ENCODE measurements around the gene PALLD. TPM values are rescaled to one million over a fixed set of nuclear protein-coding genes. Genes with fewer than 3 reads are reported as not detected.
"Not testable (repeated sequence)": the region's sequence is repeated elsewhere in the genome, so short reads cannot be mapped to it uniquely, and the experiment has no call there.

The PALLD gene
- total RNA-seq = 22.9 and 24.6 TPM in 2 replicates

DNA sequence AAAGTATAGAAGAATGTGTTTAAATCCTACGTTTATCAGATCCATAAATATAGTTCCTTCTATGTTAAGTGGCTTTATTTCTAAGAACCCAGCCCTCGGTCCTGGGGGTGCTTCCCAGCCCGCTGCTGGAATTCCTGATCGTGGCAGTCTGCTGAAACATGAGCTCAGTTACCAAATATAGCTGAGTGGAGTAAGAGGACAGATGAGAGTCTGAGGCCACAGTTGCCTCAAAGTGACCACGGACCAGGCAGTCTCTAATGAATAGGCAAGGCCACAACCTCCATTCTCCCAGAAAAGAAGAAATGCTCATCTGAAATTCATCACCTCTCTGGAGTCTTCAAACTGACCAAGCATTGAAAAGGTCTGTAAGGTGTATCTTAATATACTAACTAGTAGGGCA lies at the start of gene PALLD:
TSS of gene PALLD (plus strand) at position 219 of the 400 bp plus-strand sequence.
- no peaks in the 10 kb centered on the region for H3K36me3 Mint-ChIP-seq (ENCODE audit: low read depth)
- H3K4me3 Mint-ChIP-seq = no peak within 1 kb of the TSS
- no peaks in the 10 kb centered on the region for H3K4me1 Mint-ChIP-seq (ENCODE audit: low read depth)
- peaks cover 26% of the 10 kb centered on the region for H3K27me3 Mint-ChIP-seq (ENCODE audit: insufficient read depth)
- H3K9me3 Mint-ChIP-seq = no peaks in the 10 kb centered on the region
- no peak for DNase-seq (ENCODE audit: low spot score)
- no peak within 1 kb of the TSS for H3K27ac Mint-ChIP-seq
- intact Hi-C loops (cut with micrococcal nuclease) = no loop called here

DNA sequence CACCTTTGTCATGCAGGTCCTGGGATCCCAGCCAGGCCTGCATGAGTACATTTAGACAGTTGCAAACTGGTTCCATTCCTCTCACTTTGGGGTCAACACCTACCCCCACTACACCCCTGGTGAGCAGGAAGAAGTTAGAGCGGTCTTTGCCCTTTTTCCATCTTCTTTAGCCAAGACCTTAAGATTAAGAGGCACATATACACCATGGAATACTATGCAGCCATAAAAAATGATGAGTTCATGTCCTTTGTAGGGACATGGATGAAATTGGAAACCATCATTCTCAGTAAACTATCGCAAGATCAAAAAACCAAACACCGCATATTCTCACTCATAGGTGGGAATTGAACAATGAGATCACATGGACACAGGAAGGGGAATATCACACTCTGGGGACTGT lies 47.8 kb upstream of the PALLD start:
- Mint-ChIP-seq H3K36me3 (ENCODE audit: low read depth) (peaks cover 39% of the 10 kb centered on the region), H3K4me1 (ENCODE audit: low read depth) (peaks cover 23% of the 10 kb centered on the region), H3K9me3 (peaks cover 14% of the 10 kb centered on the region)
- H3K27me3 Mint-ChIP-seq (ENCODE audit: insufficient read depth); DNase-seq (ENCODE audit: low spot score); intact Hi-C loops (cut with micrococcal nuclease); H3K27ac Mint-ChIP-seq; H3K4me3 Mint-ChIP-seq: not testable (repeated sequence)

DNA sequence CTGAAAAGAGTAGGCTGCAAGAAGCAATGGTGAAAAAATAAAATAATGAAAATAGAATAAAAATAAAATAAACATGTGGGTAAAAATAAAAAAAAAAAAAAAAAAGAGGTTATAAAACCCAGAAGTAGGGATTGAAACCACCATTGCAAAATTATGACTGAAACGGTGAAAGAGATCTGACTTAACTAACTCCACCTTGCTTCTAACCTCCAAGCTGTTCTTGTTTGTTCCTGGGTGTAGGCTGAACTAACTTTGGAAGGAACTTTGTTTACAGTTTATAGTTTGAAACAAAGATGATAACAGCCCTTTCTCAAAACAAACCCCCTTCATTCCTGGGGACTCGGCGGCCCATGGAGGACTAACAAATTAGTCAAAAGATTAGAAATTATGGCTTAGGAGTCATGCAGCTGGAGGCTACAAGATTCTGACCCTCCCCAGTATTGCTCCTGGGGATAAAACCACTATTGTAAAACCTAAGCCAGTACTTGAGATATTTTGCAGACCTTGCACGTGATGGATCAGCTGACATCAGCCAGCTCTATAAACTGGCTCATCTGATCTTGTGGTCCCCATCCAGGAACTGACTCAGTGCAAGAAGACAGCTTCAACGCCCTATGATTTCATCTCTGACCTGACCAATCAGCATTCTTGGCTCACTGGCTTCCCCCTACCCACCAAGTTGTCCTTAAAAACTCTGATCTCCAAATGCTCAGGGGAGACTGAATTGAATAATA lies 47.0 kb upstream of the PALLD start:
- H3K9me3 Mint-ChIP-seq = peaks cover 14% of the 10 kb centered on the region
- peaks cover 46% of the 10 kb centered on the region for H3K36me3 Mint-ChIP-seq (ENCODE audit: low read depth)
- no peaks in the 10 kb centered on the region for H3K27me3 Mint-ChIP-seq (ENCODE audit: insufficient read depth)
- intact Hi-C loops (cut with micrococcal nuclease) = loop anchor here (2.0 kb wide), 1 partner anchor 31 kb away; the partner anchor contains the start of gene DDX60L
- H3K27ac Mint-ChIP-seq = no peak overlapping the region
- H3K4me1 Mint-ChIP-seq (ENCODE audit: low read depth) = peaks cover 23% of the 10 kb centered on the region
- H3K4me3 Mint-ChIP-seq = no peak overlapping the region
- DNase-seq (ENCODE audit: low spot score) = no peak

DNA sequence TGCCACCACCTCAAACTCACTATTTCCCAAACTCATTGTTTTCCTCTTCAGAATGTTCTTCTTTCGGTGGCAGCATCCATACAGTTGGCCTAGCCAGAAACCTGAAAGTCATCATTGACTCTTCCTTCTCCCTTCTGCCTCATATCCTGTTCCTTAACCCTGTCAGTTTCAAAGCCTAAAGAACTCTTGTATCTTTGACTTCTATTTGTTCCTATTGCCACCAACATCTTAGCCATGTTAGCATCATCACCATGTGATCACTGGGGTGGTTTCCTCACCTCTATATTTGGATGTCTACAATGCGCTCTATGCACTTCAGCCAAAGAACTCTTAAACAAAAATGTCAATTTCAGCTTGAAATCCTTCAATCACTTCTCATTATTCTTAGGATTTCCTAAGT lies 45.5 kb upstream of the PALLD start:
- Mint-ChIP-seq H3K27me3 (ENCODE audit: insufficient read depth) (no peaks in the 10 kb centered on the region), H3K27ac (peak overlapping the region; percentile 50), H3K4me3 (no peak overlapping the region), H3K4me1 (ENCODE audit: low read depth) (peaks cover 23% of the 10 kb centered on the region), H3K36me3 (ENCODE audit: low read depth) (peaks cover 54% of the 10 kb centered on the region), H3K9me3 (peaks cover 14% of the 10 kb centered on the region)
- no peak for DNase-seq (ENCODE audit: low spot score)
- intact Hi-C loops (cut with micrococcal nuclease) = loop anchor here (2.0 kb wide), 1 partner anchor 29 kb away; the partner anchor contains the start of gene DDX60L

DNA sequence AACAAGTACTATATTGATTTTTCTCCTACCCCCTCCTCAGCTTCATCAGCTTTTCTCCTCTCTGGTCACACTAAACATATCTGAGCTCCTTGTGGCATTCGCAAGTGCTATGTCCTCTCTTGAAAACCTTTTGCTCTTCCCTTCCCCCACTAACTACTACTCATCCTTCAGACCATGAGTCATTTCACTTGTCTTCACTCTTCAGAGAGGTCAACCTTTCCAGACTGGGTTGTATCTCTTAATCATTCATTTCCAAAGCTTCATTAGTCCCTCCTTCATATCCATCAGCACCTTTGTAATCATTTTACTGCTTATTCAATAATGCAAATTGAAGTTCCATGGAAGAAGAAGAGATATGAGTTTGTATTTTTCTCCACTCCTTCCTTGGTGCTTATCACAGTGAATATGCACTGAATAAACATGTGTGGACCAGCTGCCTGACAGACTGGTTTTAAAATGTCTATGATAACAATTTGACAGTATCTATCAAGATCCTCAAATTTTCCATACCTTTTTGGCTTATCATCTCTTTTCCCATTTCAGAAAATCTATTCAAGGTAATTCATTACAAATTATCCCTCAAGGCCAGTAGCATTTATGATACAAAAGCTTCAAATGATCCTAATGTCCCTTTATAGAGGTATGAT lies 45.0 kb upstream of the PALLD start:
- intact Hi-C loops (cut with micrococcal nuclease) = loop anchor here (2.0 kb wide), 1 partner anchor 29 kb away; the partner anchor contains the start of gene DDX60L
- no peak overlapping the region for H3K4me3 Mint-ChIP-seq
- no peak for DNase-seq (ENCODE audit: low spot score)
- H3K9me3 Mint-ChIP-seq = peaks cover 14% of the 10 kb centered on the region
- H3K27ac Mint-ChIP-seq = peak overlapping the region; percentile 50
- peaks cover 54% of the 10 kb centered on the region for H3K36me3 Mint-ChIP-seq (ENCODE audit: low read depth)
- peaks cover 23% of the 10 kb centered on the region for H3K4me1 Mint-ChIP-seq (ENCODE audit: low read depth)
- no peaks in the 10 kb centered on the region for H3K27me3 Mint-ChIP-seq (ENCODE audit: insufficient read depth)

DNA sequence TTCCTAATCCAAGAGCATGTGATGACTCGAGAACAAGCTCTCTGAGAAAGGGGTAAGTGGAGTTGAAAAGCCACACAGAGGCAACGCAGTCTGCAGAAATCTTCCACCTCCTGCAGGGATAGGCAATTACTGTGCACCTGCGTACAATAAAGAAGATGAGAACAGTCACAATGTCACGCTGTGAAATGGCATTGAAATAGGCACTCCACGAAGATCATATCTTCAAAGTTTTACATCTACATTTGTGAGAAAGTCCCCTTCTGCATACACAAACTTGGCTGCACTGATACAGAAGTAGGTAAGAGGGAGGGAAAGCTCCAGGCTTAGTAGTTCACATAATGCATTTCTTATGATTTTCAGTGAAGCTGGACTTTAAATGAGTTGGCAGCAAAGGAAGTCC lies 43.7 kb upstream of the PALLD start:
- Mint-ChIP-seq H3K9me3 (peaks cover 14% of the 10 kb centered on the region), H3K4me3 (no peak overlapping the region), H3K36me3 (ENCODE audit: low read depth) (peaks cover 57% of the 10 kb centered on the region), H3K4me1 (ENCODE audit: low read depth) (peaks cover 23% of the 10 kb centered on the region), H3K27me3 (ENCODE audit: insufficient read depth) (no peaks in the 10 kb centered on the region), H3K27ac (no peak overlapping the region)
- intact Hi-C loops (cut with micrococcal nuclease) = no loop called here
- no peak for DNase-seq (ENCODE audit: low spot score)

DNA sequence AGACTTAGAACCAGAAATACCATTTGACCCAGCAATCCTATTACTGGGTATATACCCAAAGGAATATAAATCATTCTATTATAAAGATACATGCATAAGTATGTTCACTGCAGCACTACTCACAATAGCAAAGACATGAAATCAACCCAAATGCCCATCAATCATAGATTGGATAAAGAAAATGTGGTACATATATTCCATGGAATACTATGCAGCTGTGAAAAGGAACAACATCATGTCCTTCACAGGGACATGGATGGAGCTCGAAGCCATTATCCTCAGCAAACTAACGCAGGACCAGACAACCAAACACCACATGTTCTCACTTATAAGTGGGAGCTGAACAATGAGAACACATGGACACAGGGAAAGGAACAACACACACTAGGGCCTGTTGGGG lies 38.6 kb upstream of the PALLD start:
- H3K27ac Mint-ChIP-seq; intact Hi-C loops (cut with micrococcal nuclease); H3K4me3 Mint-ChIP-seq; DNase-seq (ENCODE audit: low spot score); H3K9me3 Mint-ChIP-seq; H3K4me1 Mint-ChIP-seq (ENCODE audit: low read depth); H3K27me3 Mint-ChIP-seq (ENCODE audit: insufficient read depth): not testable (repeated sequence)
- peaks cover 41% of the 10 kb centered on the region for H3K36me3 Mint-ChIP-seq (ENCODE audit: low read depth)

DNA sequence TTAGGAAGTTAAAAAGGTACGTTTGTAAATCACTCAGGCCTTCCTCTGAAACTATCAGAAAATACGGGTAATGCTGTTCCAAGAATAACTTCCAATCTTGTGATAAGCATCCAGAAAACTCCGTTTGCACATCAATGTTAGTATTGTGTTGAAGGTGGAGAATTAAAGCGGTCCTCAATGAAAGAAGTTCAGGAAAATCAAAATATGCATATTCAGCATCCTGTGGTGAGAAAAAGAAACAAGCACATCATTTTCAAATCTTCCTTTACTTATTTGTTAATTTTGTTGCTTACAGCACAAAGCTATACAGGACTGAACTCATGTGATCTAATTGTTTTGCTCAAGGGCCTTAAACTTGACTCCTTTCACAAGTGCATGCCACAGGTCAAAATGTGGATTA lies 35.0 kb upstream of the PALLD start:
- H3K4me3 Mint-ChIP-seq = no peak overlapping the region
- intact Hi-C loops (cut with micrococcal nuclease) = no loop called here
- H3K9me3 Mint-ChIP-seq = peaks cover 3% of the 10 kb centered on the region
- no peak for DNase-seq (ENCODE audit: low spot score)
- no peak overlapping the region for H3K27ac Mint-ChIP-seq
- no peaks in the 10 kb centered on the region for H3K4me1 Mint-ChIP-seq (ENCODE audit: low read depth)
- H3K27me3 Mint-ChIP-seq (ENCODE audit: insufficient read depth) = no peaks in the 10 kb centered on the region
- H3K36me3 Mint-ChIP-seq (ENCODE audit: low read depth) = peaks cover 28% of the 10 kb centered on the region

DNA sequence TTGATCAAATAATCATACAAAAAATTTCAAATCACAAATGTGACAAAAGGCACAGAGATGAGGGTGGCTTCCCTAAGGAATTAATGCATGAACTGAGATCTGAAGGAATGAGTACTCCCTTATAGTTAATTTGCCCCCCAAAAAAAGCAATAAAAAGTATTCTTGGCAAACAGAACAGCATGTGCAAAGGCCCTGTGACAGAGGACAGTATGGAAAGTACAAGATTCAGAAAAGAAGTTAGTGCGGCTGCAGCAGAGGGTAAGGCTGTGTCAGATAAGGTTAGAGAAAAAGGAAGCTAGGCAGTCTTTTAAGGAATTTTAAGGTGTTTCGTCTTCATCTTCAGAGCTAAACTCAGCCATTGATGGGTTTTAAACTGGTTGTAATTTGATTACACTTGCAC lies 23.9 kb upstream of the PALLD start:
- Mint-ChIP-seq H3K27ac (no peak overlapping the region), H3K27me3 (ENCODE audit: insufficient read depth) (peaks cover 2% of the 10 kb centered on the region), H3K36me3 (ENCODE audit: low read depth) (peaks cover 30% of the 10 kb centered on the region), H3K9me3 (peaks cover 4% of the 10 kb centered on the region), H3K4me1 (ENCODE audit: low read depth) (peaks cover 31% of the 10 kb centered on the region), H3K4me3 (no peak overlapping the region)
- intact Hi-C loops (cut with micrococcal nuclease) = no loop called here
- DNase-seq (ENCODE audit: low spot score) = no peak

DNA sequence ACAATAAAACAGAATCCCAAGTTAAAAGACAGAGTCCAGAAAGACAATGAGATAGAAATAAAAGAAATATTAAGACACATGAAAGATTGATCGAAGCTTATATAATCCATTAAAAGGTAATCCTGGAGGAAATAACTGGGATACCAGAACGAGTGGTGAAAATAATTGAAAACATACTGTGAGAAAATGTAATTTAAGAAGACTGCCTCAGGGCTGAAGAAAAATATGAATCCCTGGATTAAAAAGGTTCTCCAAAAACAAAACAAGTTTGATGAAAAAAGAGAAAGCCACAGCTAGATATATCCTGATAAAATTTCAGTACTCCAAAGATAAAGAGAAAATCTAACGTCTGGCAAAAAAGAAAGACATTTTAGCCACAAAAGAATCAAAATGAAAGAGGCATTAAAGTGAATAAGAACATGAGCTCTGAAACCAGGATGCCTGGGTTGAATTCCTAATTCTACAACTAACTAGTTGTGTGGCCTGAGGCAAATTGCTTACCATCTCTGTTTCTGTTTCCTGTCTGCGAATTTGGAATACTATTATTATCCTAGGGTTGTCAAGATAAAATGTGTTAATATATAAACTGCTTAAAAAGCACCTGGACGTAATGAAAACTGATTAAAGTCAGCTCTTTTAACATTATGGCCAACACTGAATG lies 22.1 kb upstream of the PALLD start:
- H3K27ac Mint-ChIP-seq = no peak overlapping the region
- no peaks in the 10 kb centered on the region for H3K9me3 Mint-ChIP-seq
- no peak overlapping the region for H3K4me3 Mint-ChIP-seq
- peaks cover 2% of the 10 kb centered on the region for H3K27me3 Mint-ChIP-seq (ENCODE audit: insufficient read depth)
- peaks cover 34% of the 10 kb centered on the region for H3K36me3 Mint-ChIP-seq (ENCODE audit: low read depth)
- peaks cover 44% of the 10 kb centered on the region for H3K4me1 Mint-ChIP-seq (ENCODE audit: low read depth)
- DNase-seq (ENCODE audit: low spot score) = no peak
- intact Hi-C loops (cut with micrococcal nuclease) = no loop called here

DNA sequence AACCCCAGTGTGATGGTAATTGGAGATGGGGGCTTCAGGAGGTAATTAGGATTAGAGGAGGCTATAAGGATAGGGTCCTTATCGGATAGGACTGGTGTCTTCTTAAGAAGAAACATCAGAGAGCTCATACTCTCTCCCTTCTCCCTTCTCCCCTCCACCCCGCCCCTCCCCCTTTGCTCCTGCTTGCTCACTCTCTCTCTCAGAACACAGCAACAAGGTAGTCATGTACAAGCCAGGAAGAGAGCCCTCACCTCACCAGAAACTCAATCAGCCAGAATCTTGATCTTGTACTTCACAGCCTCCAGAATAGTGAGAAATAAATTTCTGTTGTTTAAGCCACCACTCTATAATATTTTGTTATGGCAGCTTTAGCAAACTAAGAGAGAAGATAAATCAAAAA lies 21.1 kb upstream of the PALLD start:
- Mint-ChIP-seq H3K27me3 (ENCODE audit: insufficient read depth) (peaks cover 2% of the 10 kb centered on the region), H3K36me3 (ENCODE audit: low read depth) (peaks cover 29% of the 10 kb centered on the region), H3K27ac (no peak overlapping the region), H3K9me3 (no peaks in the 10 kb centered on the region), H3K4me3 (no peak overlapping the region), H3K4me1 (ENCODE audit: low read depth) (peaks cover 47% of the 10 kb centered on the region)
- intact Hi-C loops (cut with micrococcal nuclease) = no loop called here
- no peak for DNase-seq (ENCODE audit: low spot score)

DNA sequence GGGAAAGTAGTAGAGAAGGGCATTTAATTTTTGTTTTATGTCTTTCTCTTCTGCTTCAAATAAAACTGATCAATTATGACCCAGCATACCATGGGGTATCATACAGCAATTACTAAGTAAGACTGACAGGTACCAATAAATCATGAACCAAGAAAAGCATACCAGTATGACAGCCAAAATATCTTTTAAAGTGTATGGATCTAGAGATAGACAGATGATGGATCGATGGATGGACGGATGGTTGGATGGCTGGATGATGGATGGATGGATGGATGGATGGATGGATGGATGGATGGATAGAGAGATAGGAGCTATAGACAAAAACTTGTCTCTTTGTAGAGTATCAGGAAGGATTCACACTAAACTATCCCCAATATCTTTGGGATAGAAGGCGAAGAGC lies 18.0 kb upstream of the PALLD start:
- intact Hi-C loops (cut with micrococcal nuclease) = loop anchor here (2.0 kb wide), 1 partner anchor 14 kb away; no protein-coding TSS in a partner anchor
- H3K27ac Mint-ChIP-seq = peak overlapping the region; percentile 47

More for the DNA sequence above, 18.0 kb upstream of the PALLD start:
- DNase-seq (ENCODE audit: low spot score) = no peak
- Mint-ChIP-seq H3K4me3 (peak overlapping the region; percentile 89), H3K36me3 (ENCODE audit: low read depth) (peaks cover 19% of the 10 kb centered on the region), H3K4me1 (ENCODE audit: low read depth) (peaks cover 76% of the 10 kb centered on the region), H3K9me3 (no peaks in the 10 kb centered on the region), H3K27me3 (ENCODE audit: insufficient read depth) (peaks cover 2% of the 10 kb centered on the region)

All from activated T-helper 1 cell treated with anti-CD3 and anti-CD28 coated beads, Interleukin-12 subunit alpha, Interleukin-12 subunit beta, Interleukin-2, Interleukin-4 antibody, amounts not matched to agents 30 ng/mL and 10 ng/mL and 1 ng/mL, durations not matched to agents 14 hours and 24 hours and 36 hours (primary cell).